Upper lobe of left lung (tissue), 4 donors: ENCODE data around the gene MAPK7.

ENCODE experiments used
- POLR2AphosphoS5 ChIP-seq, 2 donors: sonication (generic); formaldehyde crosslinking; IDR thresholded peaks; one replicate each; pipeline ENCODE4 v1.5.1; 2017; ENCODE audit warnings: antibody characterized with exemption in 2 of 2
- TF ChIP-seq, protein P1 (sequence below), 6 experiments: fragments of 450-650 bp in 4 of 6; fragments of 200-600 bp in 2 of 6; sonication (generic) in 2 of 6; IDR thresholded peaks; one replicate each; pipeline ENCODE4 v1.5.1; 2016 to 2019; ENCODE audit warnings: antibody characterized with exemption in 6 of 6

DNA sequence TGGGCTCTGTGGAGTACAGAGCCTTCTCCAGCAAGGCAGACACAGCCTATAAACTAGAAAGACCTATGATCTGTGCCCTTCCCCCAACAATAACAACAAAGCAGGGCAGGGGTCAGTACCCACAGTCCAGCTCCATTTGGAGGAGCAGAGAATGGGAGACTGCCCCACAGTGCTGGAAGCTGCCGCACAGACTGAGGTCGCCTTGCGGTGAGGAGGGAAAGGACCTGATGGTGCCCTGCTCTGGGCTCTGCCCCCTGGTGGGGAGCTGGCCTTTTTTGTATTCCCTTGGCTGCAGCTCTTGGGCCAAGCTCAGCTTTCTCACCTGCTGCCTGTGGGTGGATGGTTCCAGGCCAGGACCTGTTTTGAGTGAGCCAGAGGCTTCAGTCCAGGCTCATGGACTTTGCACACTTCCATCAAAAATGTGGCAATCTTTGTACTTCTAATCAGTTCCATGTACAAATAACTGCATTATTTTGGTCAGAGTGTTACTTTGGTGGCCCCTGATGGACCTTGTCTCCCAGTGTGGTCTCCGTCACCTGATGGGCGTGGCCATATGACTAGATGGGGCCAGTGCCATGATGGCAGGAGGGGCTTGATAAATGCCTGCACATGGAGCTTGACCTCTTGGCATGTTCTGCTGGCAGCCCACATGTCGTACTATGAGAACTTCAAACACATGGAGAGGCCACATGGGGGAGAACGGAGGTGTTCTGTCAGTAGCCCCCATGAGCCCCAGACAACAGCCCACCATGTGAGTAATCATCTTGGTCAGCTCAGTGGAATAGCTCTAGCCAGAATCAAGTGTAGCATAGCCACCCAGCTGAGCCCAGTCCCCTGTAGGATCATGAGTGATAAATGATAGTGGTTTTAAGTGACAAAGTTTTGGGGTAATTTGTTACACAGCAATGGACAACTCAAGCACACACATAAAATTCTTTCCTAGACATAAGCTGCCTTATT, 40.0 kb upstream of the MAPK7 start:
- no peak for TF ChIP-seq POLR2AphosphoS5 (IDR thresholded peaks at IDR 0.05)
- TF ChIP-seq, protein P1, sequence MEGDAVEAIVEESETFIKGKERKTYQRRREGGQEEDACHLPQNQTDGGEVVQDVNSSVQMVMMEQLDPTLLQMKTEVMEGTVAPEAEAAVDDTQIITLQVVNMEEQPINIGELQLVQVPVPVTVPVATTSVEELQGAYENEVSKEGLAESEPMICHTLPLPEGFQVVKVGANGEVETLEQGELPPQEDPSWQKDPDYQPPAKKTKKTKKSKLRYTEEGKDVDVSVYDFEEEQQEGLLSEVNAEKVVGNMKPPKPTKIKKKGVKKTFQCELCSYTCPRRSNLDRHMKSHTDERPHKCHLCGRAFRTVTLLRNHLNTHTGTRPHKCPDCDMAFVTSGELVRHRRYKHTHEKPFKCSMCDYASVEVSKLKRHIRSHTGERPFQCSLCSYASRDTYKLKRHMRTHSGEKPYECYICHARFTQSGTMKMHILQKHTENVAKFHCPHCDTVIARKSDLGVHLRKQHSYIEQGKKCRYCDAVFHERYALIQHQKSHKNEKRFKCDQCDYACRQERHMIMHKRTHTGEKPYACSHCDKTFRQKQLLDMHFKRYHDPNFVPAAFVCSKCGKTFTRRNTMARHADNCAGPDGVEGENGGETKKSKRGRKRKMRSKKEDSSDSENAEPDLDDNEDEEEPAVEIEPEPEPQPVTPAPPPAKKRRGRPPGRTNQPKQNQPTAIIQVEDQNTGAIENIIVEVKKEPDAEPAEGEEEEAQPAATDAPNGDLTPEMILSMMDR (IDR thresholded peaks at IDR 0.05), result peak; percentile 69 to 93 (median 84)
